Measurements from ENCODE around the gene RREB1.

The RREB1 gene

GRCh38 chr6:7129784-7130569, 22.2 kb downstream of the RREB1 start:
- H3K36me3 ChIP-seq (ENCODE audit: control insufficient read depth, insufficient read depth, low read length, severe bottlenecking) = peaks cover 4% of the 10 kb centered on the region

GRCh38 chr6:7131390-7131789, 23.6 kb downstream of the RREB1 start:
- Histone ChIP-seq H3K36me3 (ENCODE audit: control insufficient read depth, insufficient read depth, low read length, severe bottlenecking) (peaks cover 3% of the 10 kb centered on the region), H3K9ac (ENCODE audit: low read length) (no peak overlapping the region), H3K9me3 (ENCODE audit: control insufficient read depth, low read length) (no peaks in the 10 kb centered on the region), H3K27me3 (replicated peaks; ENCODE audit: control insufficient read depth, insufficient read depth, low read length) (no peaks in the 10 kb centered on the region), H3K4me1 (ENCODE audit: control insufficient read depth, insufficient read depth, low read length) (peaks cover 7% of the 10 kb centered on the region), H3K4me3 (ENCODE audit: low read length) (no peak overlapping the region)
- no peak for DNase-seq (ENCODE audit: low read depth)

More at GRCh38 chr6:7129784-7130569, 22.2 kb downstream of the RREB1 start:
- H3K4me3 ChIP-seq (ENCODE audit: low read length) = no peak overlapping the region
- H3K27me3 ChIP-seq (replicated peaks; ENCODE audit: control insufficient read depth, insufficient read depth, low read length) = no peaks in the 10 kb centered on the region
- H3K9ac ChIP-seq (ENCODE audit: low read length) = no peak overlapping the region
- H3K9me3 ChIP-seq (ENCODE audit: control insufficient read depth, low read length) = no peaks in the 10 kb centered on the region
- H3K4me1 ChIP-seq (ENCODE audit: control insufficient read depth, insufficient read depth, low read length) = peaks cover 10% of the 10 kb centered on the region
- peak; percentile 27 for DNase-seq (ENCODE audit: low read depth)

- Histone ChIP-seq H3K4me3 (ENCODE audit: low read length) (no peak overlapping the region), H3K27me3 (replicated peaks; ENCODE audit: control insufficient read depth, insufficient read depth, low read length) (no peaks in the 10 kb centered on the region), H3K9ac (ENCODE audit: low read length) (no peak overlapping the region), H3K9me3 (ENCODE audit: control insufficient read depth, low read length) (no peaks in the 10 kb centered on the region), H3K36me3 (ENCODE audit: control insufficient read depth, insufficient read depth, low read length, severe bottlenecking) (no peaks in the 10 kb centered on the region), H3K4me1 (ENCODE audit: control insufficient read depth, insufficient read depth, low read length) (peaks cover 15% of the 10 kb centered on the region)
- DNase-seq (ENCODE audit: low read depth) = no peak
Measured at GRCh38 chr6:7132398-7133035, 24.8 kb downstream of the RREB1 start.

- DNase-seq (ENCODE audit: low read depth) = no peak
- Histone ChIP-seq H3K36me3 (ENCODE audit: control insufficient read depth, insufficient read depth, low read length, severe bottlenecking) (no peaks in the 10 kb centered on the region), H3K9ac (ENCODE audit: low read length) (no peak overlapping the region), H3K4me1 (ENCODE audit: control insufficient read depth, insufficient read depth, low read length) (peaks cover 31% of the 10 kb centered on the region), H3K27me3 (replicated peaks; ENCODE audit: control insufficient read depth, insufficient read depth, low read length) (no peaks in the 10 kb centered on the region), H3K4me3 (ENCODE audit: low read length) (no peak overlapping the region), H3K9me3 (ENCODE audit: control insufficient read depth, low read length) (no peaks in the 10 kb centered on the region)
Measured at GRCh38 chr6:7134999-7135745, 27.4 kb downstream of the RREB1 start.

- no peaks in the 10 kb centered on the region for H3K27me3 ChIP-seq (replicated peaks; ENCODE audit: control insufficient read depth, insufficient read depth, low read length)
- DNase-seq (ENCODE audit: low read depth) = no peak
- no peaks in the 10 kb centered on the region for H3K9me3 ChIP-seq (ENCODE audit: control insufficient read depth, low read length)
- no peaks in the 10 kb centered on the region for H3K36me3 ChIP-seq (ENCODE audit: control insufficient read depth, insufficient read depth, low read length, severe bottlenecking)
- no peak overlapping the region for H3K4me3 ChIP-seq (ENCODE audit: low read length)
- H3K4me1 ChIP-seq (ENCODE audit: control insufficient read depth, insufficient read depth, low read length) = peaks cover 32% of the 10 kb centered on the region
- no peak overlapping the region for H3K9ac ChIP-seq (ENCODE audit: low read length)
Measured at GRCh38 chr6:7135755-7136154, 28.0 kb downstream of the RREB1 start.

GRCh38 chr6:7136859-7137334, 29.1 kb downstream of the RREB1 start:
- Histone ChIP-seq H3K4me1 (ENCODE audit: control insufficient read depth, insufficient read depth, low read length) (peaks cover 37% of the 10 kb centered on the region), H3K9ac (ENCODE audit: low read length) (no peak overlapping the region), H3K4me3 (ENCODE audit: low read length) (no peak overlapping the region), H3K36me3 (ENCODE audit: control insufficient read depth, insufficient read depth, low read length, severe bottlenecking) (no peaks in the 10 kb centered on the region), H3K9me3 (ENCODE audit: control insufficient read depth, low read length) (no peaks in the 10 kb centered on the region), H3K27me3 (replicated peaks; ENCODE audit: control insufficient read depth, insufficient read depth, low read length) (no peaks in the 10 kb centered on the region)
- no peak for DNase-seq (ENCODE audit: low read depth)

- Histone ChIP-seq H3K4me3 (ENCODE audit: low read length) (peak overlapping the region; percentile 34), H3K9me3 (ENCODE audit: control insufficient read depth, low read length) (no peaks in the 10 kb centered on the region)
- DNase-seq (ENCODE audit: low read depth) = no peak
Measured at GRCh38 chr6:7137335-7138045, 29.7 kb downstream of the RREB1 start.

GRCh38 chr6:7138046-7138531, 30.3 kb downstream of the RREB1 start:
- DNase-seq (ENCODE audit: low read depth) = no peak
- Histone ChIP-seq H3K36me3 (ENCODE audit: control insufficient read depth, insufficient read depth, low read length, severe bottlenecking) (no peaks in the 10 kb centered on the region), H3K4me1 (ENCODE audit: control insufficient read depth, insufficient read depth, low read length) (peaks cover 44% of the 10 kb centered on the region), H3K27me3 (replicated peaks; ENCODE audit: control insufficient read depth, insufficient read depth, low read length) (no peaks in the 10 kb centered on the region), H3K4me3 (ENCODE audit: low read length) (peak overlapping the region; percentile 34), H3K9ac (ENCODE audit: low read length) (peak overlapping the region; percentile 71), H3K9me3 (ENCODE audit: control insufficient read depth, low read length) (no peaks in the 10 kb centered on the region)

More at GRCh38 chr6:7137335-7138045, 29.7 kb downstream of the RREB1 start:
- Histone ChIP-seq H3K27me3 (replicated peaks; ENCODE audit: control insufficient read depth, insufficient read depth, low read length) (no peaks in the 10 kb centered on the region), H3K9ac (ENCODE audit: low read length) (peak overlapping the region; percentile 71), H3K4me1 (ENCODE audit: control insufficient read depth, insufficient read depth, low read length) (peaks cover 42% of the 10 kb centered on the region), H3K36me3 (ENCODE audit: control insufficient read depth, insufficient read depth, low read length, severe bottlenecking) (no peaks in the 10 kb centered on the region)

GRCh38 chr6:7138921-7139358, 31.2 kb downstream of the RREB1 start:
- no peaks in the 10 kb centered on the region for H3K9me3 ChIP-seq (ENCODE audit: control insufficient read depth, low read length)
- no peak overlapping the region for H3K4me3 ChIP-seq (ENCODE audit: low read length)
- no peak for DNase-seq (ENCODE audit: low read depth)
- H3K36me3 ChIP-seq (ENCODE audit: control insufficient read depth, insufficient read depth, low read length, severe bottlenecking) = no peaks in the 10 kb centered on the region
- peaks cover 47% of the 10 kb centered on the region for H3K4me1 ChIP-seq (ENCODE audit: control insufficient read depth, insufficient read depth, low read length)
- no peaks in the 10 kb centered on the region for H3K27me3 ChIP-seq (replicated peaks; ENCODE audit: control insufficient read depth, insufficient read depth, low read length)
- no peak overlapping the region for H3K9ac ChIP-seq (ENCODE audit: low read length)

- Histone ChIP-seq H3K36me3 (ENCODE audit: control insufficient read depth, insufficient read depth, low read length, severe bottlenecking) (no peaks in the 10 kb centered on the region), H3K9me3 (ENCODE audit: control insufficient read depth, low read length) (no peaks in the 10 kb centered on the region), H3K9ac (ENCODE audit: low read length) (peak overlapping the region; percentile 89), H3K27me3 (replicated peaks; ENCODE audit: control insufficient read depth, insufficient read depth, low read length) (no peaks in the 10 kb centered on the region), H3K4me3 (ENCODE audit: low read length) (peak overlapping the region; percentile 83), H3K4me1 (ENCODE audit: control insufficient read depth, insufficient read depth, low read length) (peaks cover 55% of the 10 kb centered on the region)
- DNase-seq (ENCODE audit: low read depth) = no peak
Measured at GRCh38 chr6:7139835-7140470, 32.2 kb downstream of the RREB1 start.

Data from adipocyte (in vitro differentiated cells).